IMR-90 (cell line): ENCODE data around the gene H6PD. TPM values are rescaled to one million over a fixed set of nuclear protein-coding genes. Genes with fewer than 3 reads are reported as not detected.

Source experiments
- ATAC-seq: fragments of 200-7000 bp; cut with Tn5 transposase; 2 replicates; pipeline ENCODE4 v1.9.1; 2020; ENCODE audit warnings: low read depth, mild to moderate bottlenecking, moderate library complexity
- BruUV-seq: library from RNA; stranded (reverse); fragments of 400-500 nt; replicated peaks from 2 replicates; lab custom pipeline; 2021; lab: Mats Ljungman, UMichigan
- CTCF ChIA-PET: fragments of 300-600 bp; formaldehyde crosslinking; extraction: SDS; loops from one replicate; lab custom pipeline; 2021; ENCODE audit warnings: antibody characterized with exemption; lab: Yijun Ruan, JAX
- POLR2A ChIA-PET: fragments of 300-600 bp; sonication (Branson Sonifier 250); formaldehyde crosslinking; loops from one replicate; lab custom pipeline; 2022; ENCODE audit warnings: antibody characterized with exemption; ENCODE audit not compliant: unreplicated experiment; lab: Charles Lee
- DNase-seq: peaks from one replicate; pipeline ENCODE4 v3.0.0; 2013
- H2AFZ ChIP-seq: replicated peaks from 2 replicates; pipeline ENCODE3; 2013; ENCODE audit warnings: low read length, mild to moderate bottlenecking; ENCODE audit not compliant: poor library complexity
- H2AK5ac ChIP-seq: 2 replicates; pipeline ENCODE4 v1.6.1; 2013; ENCODE audit warnings: low read depth, low read length, inconsistent platforms
- H2AK9ac ChIP-seq: replicated peaks from 2 replicates; pipeline ENCODE3; 2013; ENCODE audit warnings: mild to moderate bottlenecking, low read depth, low read length, moderate library complexity; ENCODE audit not compliant: poor library complexity
- H2BK120ac ChIP-seq: 2 replicates; pipeline ENCODE4 v1.6.1; 2013; ENCODE audit warnings: low read depth, low read length, inconsistent platforms
- H2BK15ac ChIP-seq: 3 replicates; pipeline ENCODE4 v1.6.1; 2013; ENCODE audit warnings: low read depth, low read length, inconsistent platforms
- H2BK20ac ChIP-seq: 2 replicates; pipeline ENCODE4 v1.6.1; 2013; ENCODE audit warnings: low read depth, mild to moderate bottlenecking, inconsistent platforms, low read length, moderate library complexity
- H2BK5ac ChIP-seq: 2 replicates; pipeline ENCODE4 v1.6.1; 2013; ENCODE audit warnings: mild to moderate bottlenecking, low read depth, low read length, inconsistent platforms; ENCODE audit not compliant: poor library complexity, severe bottlenecking
- H3K14ac ChIP-seq: replicated peaks from 2 replicates; pipeline ENCODE4 v1.6.1; 2013; ENCODE audit warnings: low read depth, low read length, inconsistent platforms
- H3K18ac ChIP-seq: 2 replicates; pipeline ENCODE4 v1.6.1; 2013; ENCODE audit warnings: low read depth, low read length, control low read depth
- H3K23ac ChIP-seq: 2 replicates; pipeline ENCODE4 v1.6.1; 2013; ENCODE audit warnings: low read depth, low read length, inconsistent platforms
- H3K27ac ChIP-seq: 2 replicates; pipeline ENCODE4 v1.5.1; 2013; ENCODE audit warnings: mild to moderate bottlenecking, control low read depth, low read length; ENCODE audit not compliant: insufficient read depth
- H3K27me3 ChIP-seq: 2 replicates; pipeline ENCODE4 v1.6.1; 2013; ENCODE audit warnings: low read length; ENCODE audit not compliant: control insufficient read depth, insufficient read depth
- H3K36me3 ChIP-seq: 2 replicates; pipeline ENCODE4 v1.6.1; 2013; ENCODE audit warnings: low read length, mixed read lengths; ENCODE audit not compliant: control insufficient read depth, insufficient read depth
- H3K4ac ChIP-seq: 2 replicates; pipeline ENCODE4 v1.6.1; 2013; ENCODE audit warnings: low read depth, low read length, inconsistent platforms
- H3K4me1 ChIP-seq: 2 replicates; pipeline ENCODE4 v1.6.1; 2013; ENCODE audit warnings: low read length, mixed read lengths; ENCODE audit not compliant: control insufficient read depth, insufficient read depth
- H3K4me2 ChIP-seq: 2 replicates; pipeline ENCODE4 v1.6.1; 2013; ENCODE audit warnings: low read depth, mild to moderate bottlenecking, control low read depth, low read length, moderate library complexity
- H3K4me3 ChIP-seq: 2 replicates; pipeline ENCODE4 v1.5.1; 2013; ENCODE audit warnings: low read depth, mild to moderate bottlenecking, control low read depth, low read length, moderate library complexity; ENCODE audit not compliant: insufficient read depth
- H3K56ac ChIP-seq: 2 replicates; pipeline ENCODE4 v1.6.1; 2013; ENCODE audit warnings: low read length, inconsistent platforms; ENCODE audit not compliant: insufficient read depth; ENCODE audit errors: extremely low read depth
- H3K79me1 ChIP-seq, 2 experiments: 2 replicates each; pipeline ENCODE4 v1.6.1; 2013; ENCODE audit warnings: low read length in 2 of 2, inconsistent platforms in 1 of 2, low read depth in 1 of 2
- H3K9ac ChIP-seq: 2 replicates; pipeline ENCODE4 v1.6.1; 2013; ENCODE audit warnings: low read depth, low read length, control low read depth
- H3K9me1 ChIP-seq: 2 replicates; pipeline ENCODE4 v1.6.1; 2013; ENCODE audit warnings: low read length, inconsistent platforms; ENCODE audit not compliant: insufficient read depth
- H3K9me3 ChIP-seq: 2 replicates; pipeline ENCODE4 v1.6.1; 2013; ENCODE audit warnings: low read length; ENCODE audit not compliant: control insufficient read depth, insufficient read depth
- H4K20me1 ChIP-seq: 2 replicates; pipeline ENCODE4 v1.6.1; 2013; ENCODE audit warnings: low read length, inconsistent platforms; ENCODE audit not compliant: insufficient read depth
- H4K5ac ChIP-seq: 2 replicates; pipeline ENCODE4 v1.6.1; 2013; ENCODE audit warnings: mild to moderate bottlenecking, low read depth, low read length, control low read depth
- H4K8ac ChIP-seq, 2 experiments: 2 replicates each; pipeline ENCODE4 v1.6.1; 2013; ENCODE audit warnings: low read depth in 2 of 2, low read length in 2 of 2, control low read depth in 1 of 2, inconsistent platforms in 1 of 2
- H4K91ac ChIP-seq: 2 replicates; pipeline ENCODE4 v1.6.1; 2013; ENCODE audit warnings: low read depth, low read length, inconsistent platforms; ENCODE audit not compliant: insufficient read depth
- MAZ ChIP-seq: IDR thresholded peaks from 2 replicates; pipeline ENCODE4 v1.6.1; 2012; ENCODE audit warnings: low read depth, mild to moderate bottlenecking, low read length, improper control_type of control experiment, moderate library complexity, borderline replicate concordance
- NFE2L2 ChIP-seq: fragments of 150-350 bp; IDR thresholded peaks from 2 replicates; pipeline ENCODE4 v1.6.1; 2016; ENCODE audit warnings: low read depth, mild to moderate bottlenecking, low read length
- POLR2A ChIP-seq: IDR thresholded peaks from 2 replicates; pipeline ENCODE4 v1.6.1; 2012; ENCODE audit warnings: mild to moderate bottlenecking, low read depth, low read length
- RCOR1 ChIP-seq: IDR thresholded peaks from 2 replicates; pipeline ENCODE4 v1.6.1; 2012; ENCODE audit warnings: mild to moderate bottlenecking, low read length, improper control_type of control experiment; ENCODE audit not compliant: insufficient replicate concordance
- WGBS, 2 experiments: methylation state at CpG; one replicate each; pipeline versions ENCODE4 v1.1.5 to v1.1.7; 2013; ENCODE audit warnings: missing lambda C conversion rate in 2 of 2; ENCODE audit not compliant: insufficient read length in 1 of 2; ENCODE audit errors: extremely low coverage in 2 of 2; 5-methylcytosine and 5-hydroxymethylcytosine counted together
- dilution Hi-C: fragments of 300-500 bp; cut with HindIII; formaldehyde crosslinking; loops from one replicate; pipeline ENCODE4 v1.14.3; 2018; ENCODE audit warnings: low sequenced_read_pairs; ENCODE audit not compliant: unreplicated experiment
- in situ Hi-C: fragments of 300-500 bp; cut with MboI; formaldehyde crosslinking; loops from 3 replicates; pipeline ENCODE4 v1.14.3; 2019; ENCODE audit warnings: low sequenced_read_pairs, inconsistent platforms, mixed read lengths
- intact Hi-C: fragments of 100-400 bp; cut with micrococcal nuclease; formaldehyde crosslinking; loops from 2 replicates; pipeline ENCODE4 v1.10.0; 2022
- polyA plus RNA-seq, 3 experiments: library from polyadenylated mRNA; depleted of rRNA; stranded (reverse); fragments of >200 nt; gene quantifications; 2 replicates each; pipeline ENCODE4 v1.2.3, GENCODE V29; 2012; ENCODE audit warnings: low replicate concordance in 1 of 3
- total RNA-seq: library from RNA; depleted of rRNA; stranded (reverse); fragments of >200 nt; gene quantifications from 2 replicates; pipeline ENCODE4 v1.2.3, GENCODE V29; 2012
- TF ChIP-seq, protein P1 (sequence below): conservative IDR thresholded peaks from 2 replicates; pipeline ENCODE4 v1.5.1; 2012; ENCODE audit warnings: mild to moderate bottlenecking, low read depth, low read length, improper control_type of control experiment
- TF ChIP-seq, protein P2 (sequence below): fragments of 150-350 bp; IDR thresholded peaks from 2 replicates; pipeline ENCODE4 v1.6.1; 2016; ENCODE audit warnings: low read depth, mild to moderate bottlenecking, low read length, moderate library complexity, borderline replicate concordance

H6PD gene
- total and polyA plus RNA-seq, 2 of the 4 experiments (the other 2 are of a cell fraction) = 9.3 to 22.1 TPM

DNA sequence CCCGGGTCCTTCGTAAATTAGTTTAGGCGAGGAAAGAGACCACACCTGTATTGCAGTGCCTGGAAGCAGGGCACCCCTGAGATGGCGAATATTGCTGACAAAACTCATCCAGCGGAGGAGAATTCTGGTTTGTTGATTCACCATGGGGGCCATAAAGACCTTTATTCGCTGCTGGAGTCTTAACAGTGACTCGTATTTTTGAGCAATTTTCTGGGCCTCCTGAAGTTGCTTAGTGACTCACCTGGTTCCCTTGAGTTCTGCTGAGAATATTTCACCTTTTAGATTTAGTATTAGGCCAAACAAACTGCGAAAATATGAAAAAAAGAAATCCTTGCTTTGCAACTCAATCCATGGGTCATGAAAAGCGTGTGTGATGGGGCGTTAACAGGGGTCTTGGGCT, 20.6 kb upstream of the H6PD start:
- ChIA-PET POLR2A (no interaction called here), CTCF (interaction anchor here (1.9 kb wide), 1 partner anchor 20 kb away, joined by 5 read pairs; the partner anchor contains the start of gene H6PD)
- H3K23ac ChIP-seq = no peak overlapping the region
- no peak overlapping the region for H3K18ac ChIP-seq
- H3K4me1 ChIP-seq = peaks cover 5% of the 10 kb centered on the region
- no peaks in the 10 kb centered on the region for H3K9me3 ChIP-seq
- no peaks in the 10 kb centered on the region for H3K27me3 ChIP-seq
- no peak overlapping the region for H4K91ac ChIP-seq
- H2AFZ ChIP-seq = no peak overlapping the region
- no peak overlapping the region for H3K4ac ChIP-seq
- peaks cover 14% of the 10 kb centered on the region for H3K9me1 ChIP-seq
- H3K9ac ChIP-seq = no peak overlapping the region
- dilution Hi-C loops (no loop called here), intact Hi-C loops (no loop called here), in situ Hi-C loops (no loop called here)
- ATAC-seq = no peak
- no peak overlapping the region for H2BK20ac ChIP-seq
- H3K4me2 ChIP-seq = no peak overlapping the region
- no peak overlapping the region for H2AK9ac ChIP-seq
- H4K5ac ChIP-seq = no peak overlapping the region
- no peak overlapping the region for H2AK5ac ChIP-seq
- H4K20me1 ChIP-seq = no peaks in the 10 kb centered on the region
- no TSS peak for BruUV-seq
- no peak overlapping the region for H3K4me3 ChIP-seq
- 98% methylated on average over 7 of the region's 10 CpGs; no CpG with 5 or more reads in 1 of the 2 experiments for WGBS, 2 experiments
- H2BK15ac ChIP-seq = no peak overlapping the region
- H2BK5ac ChIP-seq = no peak overlapping the region
- H2BK120ac ChIP-seq = no peak overlapping the region
- no peak for DNase-seq
- TF ChIP-seq POLR2A (no peak), RCOR1 (no peak), MAZ (no peak), NFE2L2 (no peak)
- TF ChIP-seq, protein P1, sequence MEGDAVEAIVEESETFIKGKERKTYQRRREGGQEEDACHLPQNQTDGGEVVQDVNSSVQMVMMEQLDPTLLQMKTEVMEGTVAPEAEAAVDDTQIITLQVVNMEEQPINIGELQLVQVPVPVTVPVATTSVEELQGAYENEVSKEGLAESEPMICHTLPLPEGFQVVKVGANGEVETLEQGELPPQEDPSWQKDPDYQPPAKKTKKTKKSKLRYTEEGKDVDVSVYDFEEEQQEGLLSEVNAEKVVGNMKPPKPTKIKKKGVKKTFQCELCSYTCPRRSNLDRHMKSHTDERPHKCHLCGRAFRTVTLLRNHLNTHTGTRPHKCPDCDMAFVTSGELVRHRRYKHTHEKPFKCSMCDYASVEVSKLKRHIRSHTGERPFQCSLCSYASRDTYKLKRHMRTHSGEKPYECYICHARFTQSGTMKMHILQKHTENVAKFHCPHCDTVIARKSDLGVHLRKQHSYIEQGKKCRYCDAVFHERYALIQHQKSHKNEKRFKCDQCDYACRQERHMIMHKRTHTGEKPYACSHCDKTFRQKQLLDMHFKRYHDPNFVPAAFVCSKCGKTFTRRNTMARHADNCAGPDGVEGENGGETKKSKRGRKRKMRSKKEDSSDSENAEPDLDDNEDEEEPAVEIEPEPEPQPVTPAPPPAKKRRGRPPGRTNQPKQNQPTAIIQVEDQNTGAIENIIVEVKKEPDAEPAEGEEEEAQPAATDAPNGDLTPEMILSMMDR = no peak
- TF ChIP-seq, protein P2, sequence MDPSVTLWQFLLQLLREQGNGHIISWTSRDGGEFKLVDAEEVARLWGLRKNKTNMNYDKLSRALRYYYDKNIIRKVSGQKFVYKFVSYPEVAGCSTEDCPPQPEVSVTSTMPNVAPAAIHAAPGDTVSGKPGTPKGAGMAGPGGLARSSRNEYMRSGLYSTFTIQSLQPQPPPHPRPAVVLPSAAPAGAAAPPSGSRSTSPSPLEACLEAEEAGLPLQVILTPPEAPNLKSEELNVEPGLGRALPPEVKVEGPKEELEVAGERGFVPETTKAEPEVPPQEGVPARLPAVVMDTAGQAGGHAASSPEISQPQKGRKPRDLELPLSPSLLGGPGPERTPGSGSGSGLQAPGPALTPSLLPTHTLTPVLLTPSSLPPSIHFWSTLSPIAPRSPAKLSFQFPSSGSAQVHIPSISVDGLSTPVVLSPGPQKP = no peak
- no peaks in the 10 kb centered on the region for H3K36me3 ChIP-seq
- no peak overlapping the region for H3K56ac ChIP-seq
- no peak overlapping the region for H3K14ac ChIP-seq
- H4K8ac ChIP-seq = no peak overlapping the region
- H3K27ac ChIP-seq = no peak overlapping the region
- no peaks in the 10 kb centered on the region for H3K79me1 ChIP-seq
